ENCODE data around the gene TRPC4AP. TPM values are rescaled to one million over a fixed set of nuclear protein-coding genes. Genes with fewer than 3 reads are reported as not detected.

The TRPC4AP gene
- total RNA-seq, 1 donor: 98.8 TPM

- no peak for DNase-seq (ENCODE audit: insufficient read length, low spot score, missing footprints)
- TF ChIP-seq CTCF (IDR thresholded peaks at IDR 0.05; ENCODE audit: extremely low read depth, low read depth, low read length): no peak
- H3K4me1 ChIP-seq (ENCODE audit: insufficient read depth, low read length): no peaks in the 10 kb centered on the region
- peaks cover 6% of the 10 kb centered on the region for H4K20me1 ChIP-seq (ENCODE audit: insufficient read depth, low read length)
- peaks cover 40% of the 10 kb centered on the region for H3K36me3 ChIP-seq (ENCODE audit: insufficient read depth, low read length)
- H3K4me2 ChIP-seq (ENCODE audit: insufficient read depth, low read length): no peak overlapping the region
- H3K9me3 ChIP-seq (ENCODE audit: low read depth, low read length): no peaks in the 10 kb centered on the region
- H2AFZ ChIP-seq (ENCODE audit: low read length): no peak overlapping the region
- H3K27ac ChIP-seq (ENCODE audit: low read depth, low read length): no peak overlapping the region
- H3K27me3 ChIP-seq (ENCODE audit: insufficient read depth, low read length): no peaks in the 10 kb centered on the region
- peaks cover 33% of the 10 kb centered on the region for H3K79me2 ChIP-seq (ENCODE audit: insufficient read depth, low read length)
- no peak overlapping the region for H3K4me3 ChIP-seq (ENCODE audit: insufficient read depth, low read length)
Measured at GRCh38 chr20:35039846-35040489, 52.6 kb downstream of the TRPC4AP start.

GRCh38 chr20:35039146-35039545 is 53.5 kb downstream of the TRPC4AP start:
- no peak overlapping the region for H3K27ac ChIP-seq (ENCODE audit: low read depth, low read length)
- H3K4me3 ChIP-seq (ENCODE audit: insufficient read depth, low read length): no peak overlapping the region
- H3K27me3 ChIP-seq (ENCODE audit: insufficient read depth, low read length): no peaks in the 10 kb centered on the region
- no peak overlapping the region for H2AFZ ChIP-seq (ENCODE audit: low read length)
- H3K9me3 ChIP-seq (ENCODE audit: low read depth, low read length): no peaks in the 10 kb centered on the region
- peaks cover 6% of the 10 kb centered on the region for H4K20me1 ChIP-seq (ENCODE audit: insufficient read depth, low read length)
- H3K36me3 ChIP-seq (ENCODE audit: insufficient read depth, low read length): peaks cover 40% of the 10 kb centered on the region
- DNase-seq (ENCODE audit: insufficient read length, low spot score, missing footprints): no peak
- H3K79me2 ChIP-seq (ENCODE audit: insufficient read depth, low read length): peaks cover 33% of the 10 kb centered on the region
- H3K4me2 ChIP-seq (ENCODE audit: insufficient read depth, low read length): no peak overlapping the region
- no peaks in the 10 kb centered on the region for H3K4me1 ChIP-seq (ENCODE audit: insufficient read depth, low read length)
- no peak for TF ChIP-seq CTCF (IDR thresholded peaks at IDR 0.05; ENCODE audit: extremely low read depth, low read depth, low read length)

- no peak for DNase-seq (ENCODE audit: insufficient read length, low spot score, missing footprints)
- TF ChIP-seq CTCF (IDR thresholded peaks at IDR 0.05; ENCODE audit: extremely low read depth, low read depth, low read length): no peak
- H3K4me3 ChIP-seq (ENCODE audit: insufficient read depth, low read length): no peak overlapping the region
- no peak overlapping the region for H3K27ac ChIP-seq (ENCODE audit: low read depth, low read length)
- H3K4me1 ChIP-seq (ENCODE audit: insufficient read depth, low read length): no peaks in the 10 kb centered on the region
- peaks cover 55% of the 10 kb centered on the region for H3K36me3 ChIP-seq (ENCODE audit: insufficient read depth, low read length)
- H2AFZ ChIP-seq (ENCODE audit: low read length): no peak overlapping the region
- H3K9me3 ChIP-seq (ENCODE audit: low read depth, low read length): no peaks in the 10 kb centered on the region
- H3K4me2 ChIP-seq (ENCODE audit: insufficient read depth, low read length): no peak overlapping the region
- peaks cover 4% of the 10 kb centered on the region for H4K20me1 ChIP-seq (ENCODE audit: insufficient read depth, low read length)
- H3K79me2 ChIP-seq (ENCODE audit: insufficient read depth, low read length): peaks cover 10% of the 10 kb centered on the region
- H3K27me3 ChIP-seq (ENCODE audit: insufficient read depth, low read length): no peaks in the 10 kb centered on the region
Measured at GRCh38 chr20:35034145-35034544, 58.5 kb downstream of the TRPC4AP start.

- TF ChIP-seq CTCF (IDR thresholded peaks at IDR 0.05; ENCODE audit: extremely low read depth, low read depth, low read length): no peak
- Histone ChIP-seq H3K36me3 (ENCODE audit: insufficient read depth, low read length) (peaks cover 68% of the 10 kb centered on the region), H3K27ac (ENCODE audit: low read depth, low read length) (no peak overlapping the region), H4K20me1 (ENCODE audit: insufficient read depth, low read length) (no peaks in the 10 kb centered on the region), H3K9me3 (ENCODE audit: low read depth, low read length) (no peaks in the 10 kb centered on the region), H2AFZ (ENCODE audit: low read length) (no peak overlapping the region), H3K4me2 (ENCODE audit: insufficient read depth, low read length) (no peak overlapping the region), H3K27me3 (ENCODE audit: insufficient read depth, low read length) (no peaks in the 10 kb centered on the region), H3K4me3 (ENCODE audit: insufficient read depth, low read length) (no peak overlapping the region), H3K79me2 (ENCODE audit: insufficient read depth, low read length) (no peaks in the 10 kb centered on the region), H3K4me1 (ENCODE audit: insufficient read depth, low read length) (no peaks in the 10 kb centered on the region)
- DNase-seq (ENCODE audit: insufficient read length, low spot score, missing footprints): no peak
Measured at GRCh38 chr20:35030136-35030535, 62.5 kb downstream of the TRPC4AP start.

All from osteoblast (primary cell).